GM12878 (cell line): ENCODE measurements around the gene SLCO1A2. TPM values are rescaled to one million over a fixed set of nuclear protein-coding genes. Genes with fewer than 3 reads are reported as not detected.

ENCODE experiments used
- ATAC-seq: fragments of 200-7000 bp; cut with Tn5 transposase; 3 replicates; pipeline ENCODE4 v1.9.1; 2020; ENCODE audit warnings: mild to moderate bottlenecking, moderate library complexity
- BruUV-seq: library from RNA; stranded (reverse); fragments of 400-500 nt; replicated peaks from 2 replicates; lab custom pipeline; 2021; lab: Mats Ljungman, UMichigan
- CTCF ChIA-PET: fragments of 300-600 bp; sonication (Branson Sonifier 250); formaldehyde crosslinking; extraction: SDS; loops from one replicate; lab custom pipeline; 2021; ENCODE audit warnings: inconsistent platforms; lab: Yijun Ruan, JAX
- POLR2A ChIA-PET: fragments of 350-600 bp; formaldehyde crosslinking; extraction: SDS; loops from one replicate; lab custom pipeline; 2021; ENCODE audit warnings: inconsistent platforms; lab: Charles Lee
- RAD21 ChIA-PET: fragments of 300-600 bp; sonication (Branson Sonifier 250); formaldehyde crosslinking; loops from one replicate; lab custom pipeline; 2023; ENCODE audit warnings: antibody characterized with exemption; ENCODE audit not compliant: unreplicated experiment; lab: Charles Lee
- SMC1A ChIA-PET: fragments of 300-600 bp; sonication (Branson Sonifier 250); formaldehyde crosslinking; loops from one replicate; lab custom pipeline; 2023; ENCODE audit not compliant: unreplicated experiment, uncharacterized antibody; lab: Charles Lee
- DNase-seq: peaks from one replicate; pipeline ENCODE4 v3.0.0-alpha.2; 2011; ENCODE audit warnings: low read depth, low spot score
- FAIRE-seq: peaks from 3 replicates; lab custom pipeline; 2011; peaks lifted over from hg19 to GRCh38; lab: Jason Lieb, UNC
- H2AFZ ChIP-seq: 2 replicates; pipeline ENCODE4 v1.6.0; 2011; ENCODE audit warnings: low read depth, low read length, control low read depth; ENCODE audit not compliant: control insufficient read depth
- H3K27ac ChIP-seq: 2 replicates; pipeline ENCODE4 v1.5.1; 2011; ENCODE audit warnings: control low read depth; ENCODE audit not compliant: control insufficient read depth, insufficient read depth
- H3K27me3 ChIP-seq, 2 experiments: replicated peaks in 1 of 2; 2 replicates each; pipeline versions ENCODE4 v1.6.0 to v1.6.1; 2011; ENCODE audit warnings: low read length in 1 of 2; ENCODE audit not compliant: control insufficient read depth in 2 of 2, insufficient read depth in 2 of 2
- H3K36me3 ChIP-seq, 2 experiments: 2 replicates each; pipeline ENCODE4 v1.5.1; 2011; ENCODE audit warnings: low read length in 1 of 2; ENCODE audit not compliant: control insufficient read depth in 2 of 2, insufficient read depth in 2 of 2
- H3K4me1 ChIP-seq: 2 replicates; pipeline ENCODE4 v1.6.1; 2011; ENCODE audit warnings: mild to moderate bottlenecking, low read length, moderate library complexity, mixed read lengths; ENCODE audit not compliant: control insufficient read depth, insufficient read depth
- H3K4me2 ChIP-seq: 2 replicates; pipeline ENCODE4 v1.6.0; 2011; ENCODE audit warnings: control low read depth; ENCODE audit not compliant: control insufficient read depth, insufficient read depth
- H3K4me3 ChIP-seq: fragments of 200-600 bp; sonication (generic); 2 replicates; pipeline ENCODE4 v1.5.1; 2016
- H3K79me2 ChIP-seq: 2 replicates; pipeline ENCODE4 v1.6.0; 2011; ENCODE audit warnings: low read length; ENCODE audit not compliant: control insufficient read depth, insufficient read depth
- H3K9ac ChIP-seq: 2 replicates; pipeline ENCODE4 v1.8.0; 2011; ENCODE audit warnings: low read length, control low read depth, mixed read lengths; ENCODE audit not compliant: control insufficient read depth, insufficient read depth
- H3K9me3 ChIP-seq: replicated peaks from 3 replicates; pipeline ENCODE4 v1.5.1; 2011; ENCODE audit warnings: mild to moderate bottlenecking, low read length; ENCODE audit not compliant: control insufficient read depth, insufficient read depth
- H4K20me1 ChIP-seq: 2 replicates; pipeline ENCODE4 v1.6.0; 2011; ENCODE audit not compliant: control insufficient read depth, insufficient read depth
- ATF3 ChIP-seq: IDR thresholded peaks from 2 replicates; pipeline ENCODE4 v1.6.1; 2011; ENCODE audit warnings: low read depth, mild to moderate bottlenecking, low read length, moderate library complexity, borderline replicate concordance; ENCODE audit errors: extremely low read depth
- CBFB ChIP-seq: IDR thresholded peaks from 2 replicates; pipeline ENCODE4 v1.6.1; 2016; ENCODE audit warnings: antibody characterized with exemption, low read depth
- CHD4 ChIP-seq: fragments of 200-600 bp; sonication (generic); IDR thresholded peaks from 2 replicates; pipeline ENCODE4 v1.6.1; 2016; ENCODE audit warnings: mild to moderate bottlenecking
- CTCF ChIP-seq, 3 experiments: IDR thresholded peaks in 2 of 3; conservative IDR thresholded peaks in 1 of 3; 2 replicates each; pipeline ENCODE4 v1.5.1; 2011; ENCODE audit warnings: low read depth in 3 of 3, low read length in 3 of 3, mild to moderate bottlenecking in 3 of 3, control low read depth in 2 of 3, moderate library complexity in 2 of 3, inconsistent platforms in 1 of 3, mixed read lengths in 1 of 3; ENCODE audit not compliant: control insufficient read depth in 2 of 3, insufficient read depth in 1 of 3; ENCODE audit errors: extremely low read depth in 1 of 3
- ELK1 ChIP-seq: IDR thresholded peaks from 2 replicates; pipeline ENCODE4 v1.6.1; 2012; ENCODE audit warnings: low read depth, low read length, improper control_type of control experiment
- ETV6 ChIP-seq, 2 experiments: fragments of 450-650 bp in 1 of 2; IDR thresholded peaks in 1 of 2; conservative IDR thresholded peaks in 1 of 2; 2 replicates each; pipeline ENCODE4 v1.6.1; 2014; ENCODE audit warnings: antibody characterized with exemption in 1 of 2, borderline replicate concordance in 1 of 2, low read depth in 1 of 2, mild to moderate bottlenecking in 1 of 2, moderate library complexity in 1 of 2
- HSF1 ChIP-seq: fragments of 150-350 bp; IDR thresholded peaks from 2 replicates; pipeline ENCODE4 v1.6.1; 2014; ENCODE audit warnings: mild to moderate bottlenecking, low read depth, low read length
- IKZF2 ChIP-seq, 2 experiments: fragments of 450-650 bp; IDR thresholded peaks; 2 replicates each; pipeline ENCODE4 v1.6.1; 2017; ENCODE audit warnings: mild to moderate bottlenecking in 2 of 2, moderate library complexity in 2 of 2
- NBN ChIP-seq: fragments of 450-650 bp; IDR thresholded peaks from 2 replicates; pipeline ENCODE4 v1.6.1; 2016
- NR2C2 ChIP-seq: IDR thresholded peaks from 2 replicates; pipeline ENCODE4 v1.6.1; 2011; ENCODE audit warnings: borderline replicate concordance, low read depth; ENCODE audit not compliant: control insufficient read depth, insufficient read length
- ZBED1 ChIP-seq: IDR thresholded peaks from 2 replicates; pipeline ENCODE4 v1.6.1; 2016; ENCODE audit warnings: borderline replicate concordance
- WGBS: methylation state at CpG from one replicate; pipeline ENCODE4 v1.1.6; 2016; ENCODE audit warnings: low lambda C conversion rate; ENCODE audit not compliant: insufficient replicate concordance, insufficient coverage; ENCODE audit errors: missing lambda C conversion rate; 5-methylcytosine and 5-hydroxymethylcytosine counted together
- in situ Hi-C: fragments of 300-500 bp; cut with MboI; formaldehyde crosslinking; loops from 9 replicates; pipeline ENCODE4 v1.14.3; 2018; ENCODE audit warnings: mixed read lengths
- intact Hi-C: fragments of 100-400 bp; cut with micrococcal nuclease; formaldehyde crosslinking; loops from one replicate; pipeline ENCODE4 v1.14.2; 2022; ENCODE audit not compliant: unreplicated experiment
- polyA plus RNA-seq, 11 experiments: library from polyadenylated mRNA; depleted of rRNA in 4 of 11; unstranded in 6 of 11; stranded (reverse) in 5 of 11; fragments of >200 nt; fragmentation: Nextera tagmentation in 4 of 11; fragmentation: Illumina TruSeq in 1 of 11; extraction: Ambion mirVana in 4 of 11; extraction: Trizol in 1 of 11; gene quantifications; 1 replicate in 1 of 11; 2 replicates in 10 of 11; pipeline versions ENCODE4 v1.2.1 to v1.2.3, GENCODE V29; 2011 to 2016; ENCODE audit warnings: inconsistent platforms in 2 of 11, missing spikeins in 2 of 11, low read depth in 1 of 11
- total RNA-seq, 4 experiments: library from RNA; depleted of rRNA in 3 of 4; stranded (reverse); fragments of >200 nt in 3 of 4; fragmentation: Illumina TruSeq in 1 of 4; extraction: Trizol in 1 of 4; gene quantifications; 2 replicates each; pipeline versions ENCODE4 v1.2.1 to v1.2.3, GENCODE V29; 2013 to 2021

The SLCO1A2 gene
- total and polyA plus RNA-seq, 10 of the 15 experiments (the other 5 are each of a cell fraction or from before 2014, with no cell fraction given) = not detected

- RAD21 ChIA-PET = no interaction called here
- CTCF ChIA-PET = no interaction called here
- Histone ChIP-seq H2AFZ (no peak overlapping the region), H3K4me3 (no peak overlapping the region), H3K9me3 (no peaks in the 10 kb centered on the region), H3K36me3 (no peaks in the 10 kb centered on the region), H3K79me2 (no peaks in the 10 kb centered on the region), H3K4me2 (no peak overlapping the region), H3K4me1 (no peaks in the 10 kb centered on the region), H3K27me3 (no peaks in the 10 kb centered on the region), H3K27ac (no peak overlapping the region), H3K9ac (no peak overlapping the region), H4K20me1 (no peaks in the 10 kb centered on the region)
- in situ Hi-C loops (no loop called here), intact Hi-C loops (no loop called here)
- BruUV-seq = no TSS peak
- ATAC-seq (no peak), DNase-seq (no peak), FAIRE-seq (no peak)
- TF ChIP-seq ZBED1 (no peak), CHD4 (no peak), NBN (no peak), IKZF2 (IDR thresholded peaks at IDR 0.05) (no peak), ELK1 (no peak), HSF1 (no peak), NR2C2 (no peak), ATF3 (no peak), CBFB (no peak), ETV6 (conservative IDR thresholded peaks at IDR 0.05 in 1 of 2, IDR thresholded peaks at IDR 0.05 in 1 of 2; ENCODE audit: borderline replicate concordance in 1 of 2, low read depth in 1 of 2) (no peak), CTCF (IDR thresholded peaks at IDR 0.05 in 2 of 3, conservative IDR thresholded peaks at IDR 0.05 in 1 of 3; ENCODE audit: control insufficient read depth in 2 of 3, extremely low read depth in 1 of 3, insufficient read depth in 1 of 3, low read depth in 3 of 3, low read length in 3 of 3) (no peak)
- POLR2A ChIA-PET = no interaction called here
- SMC1A ChIA-PET = interaction anchor here (1.2 kb wide), 1 partner anchor 15 kb away, joined by 4 read pairs; no protein-coding TSS in a partner anchor
- 61% methylated on average over 7 of the region's 7 CpGs for WGBS
Measured at GRCh38 chr12:21370845-21371449, 36.2 kb upstream of the SLCO1A2 start.
